PC-9 (cell line): ENCODE data around the gene GMDS.

Source experiments
- EZH2 ChIP-seq: fragments of 200-600 bp; sonication (generic); IDR thresholded peaks from 2 replicates; pipeline ENCODE4 v1.8.0; 2017; ENCODE audit warnings: antibody characterized with exemption, low read depth
- TF ChIP-seq, protein P1 (sequence below): fragments of 200-600 bp; sonication (generic); conservative IDR thresholded peaks from 2 replicates; pipeline ENCODE4 v1.6.1; 2017; ENCODE audit warnings: mixed run types, antibody characterized with exemption, mild to moderate bottlenecking, moderate library complexity

DNA sequence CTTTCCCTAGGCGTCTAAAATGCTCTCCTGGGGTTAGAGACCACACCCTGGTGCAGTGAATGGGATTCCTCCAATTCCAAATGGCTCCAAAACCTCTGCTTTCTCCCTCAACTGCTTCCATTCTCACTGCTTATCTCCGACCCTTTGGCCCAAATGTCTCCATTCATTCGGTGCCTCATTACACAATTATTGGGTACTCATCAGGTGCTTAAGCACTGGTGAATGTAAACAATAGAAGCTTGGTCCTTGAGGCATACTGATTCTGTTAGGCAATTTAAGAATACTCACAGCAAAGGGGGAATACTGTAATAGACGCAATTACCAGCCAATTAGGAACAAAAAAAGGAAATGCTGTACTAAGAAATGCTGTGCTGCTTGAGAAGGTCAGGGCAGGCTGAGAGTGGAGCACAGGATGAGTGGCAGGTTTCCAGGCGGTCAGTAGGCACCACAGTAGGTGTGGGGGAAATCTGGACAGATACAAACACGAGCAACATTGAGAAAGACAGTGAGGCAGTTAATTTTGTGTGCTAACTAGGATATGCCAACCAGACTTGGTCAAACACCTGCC lies 23.0 kb downstream of the GMDS start:
- TF ChIP-seq, protein P1, sequence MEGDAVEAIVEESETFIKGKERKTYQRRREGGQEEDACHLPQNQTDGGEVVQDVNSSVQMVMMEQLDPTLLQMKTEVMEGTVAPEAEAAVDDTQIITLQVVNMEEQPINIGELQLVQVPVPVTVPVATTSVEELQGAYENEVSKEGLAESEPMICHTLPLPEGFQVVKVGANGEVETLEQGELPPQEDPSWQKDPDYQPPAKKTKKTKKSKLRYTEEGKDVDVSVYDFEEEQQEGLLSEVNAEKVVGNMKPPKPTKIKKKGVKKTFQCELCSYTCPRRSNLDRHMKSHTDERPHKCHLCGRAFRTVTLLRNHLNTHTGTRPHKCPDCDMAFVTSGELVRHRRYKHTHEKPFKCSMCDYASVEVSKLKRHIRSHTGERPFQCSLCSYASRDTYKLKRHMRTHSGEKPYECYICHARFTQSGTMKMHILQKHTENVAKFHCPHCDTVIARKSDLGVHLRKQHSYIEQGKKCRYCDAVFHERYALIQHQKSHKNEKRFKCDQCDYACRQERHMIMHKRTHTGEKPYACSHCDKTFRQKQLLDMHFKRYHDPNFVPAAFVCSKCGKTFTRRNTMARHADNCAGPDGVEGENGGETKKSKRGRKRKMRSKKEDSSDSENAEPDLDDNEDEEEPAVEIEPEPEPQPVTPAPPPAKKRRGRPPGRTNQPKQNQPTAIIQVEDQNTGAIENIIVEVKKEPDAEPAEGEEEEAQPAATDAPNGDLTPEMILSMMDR, result no peak
- no peak for TF ChIP-seq EZH2
